Stimulated activated CD8-positive, alpha-beta memory T cell treated with anti-CD3 and anti-CD28 coated beads, Interleukin-4, amount 100 ng/mL, for 1 hour (primary cell): ENCODE results near the gene ATP6V1G2.
A peak's percentile ranks its signal among the peaks of the same experiment; 100 is the strongest.

Experiments
- DNase-seq, 2 donors: peaks; one replicate each; pipeline ENCODE4 v3.0.0-alpha.2; 2020; ENCODE audit warnings: low read depth in 2 of 2, low spot score in 1 of 2

ATP6V1G2 gene

DNA sequence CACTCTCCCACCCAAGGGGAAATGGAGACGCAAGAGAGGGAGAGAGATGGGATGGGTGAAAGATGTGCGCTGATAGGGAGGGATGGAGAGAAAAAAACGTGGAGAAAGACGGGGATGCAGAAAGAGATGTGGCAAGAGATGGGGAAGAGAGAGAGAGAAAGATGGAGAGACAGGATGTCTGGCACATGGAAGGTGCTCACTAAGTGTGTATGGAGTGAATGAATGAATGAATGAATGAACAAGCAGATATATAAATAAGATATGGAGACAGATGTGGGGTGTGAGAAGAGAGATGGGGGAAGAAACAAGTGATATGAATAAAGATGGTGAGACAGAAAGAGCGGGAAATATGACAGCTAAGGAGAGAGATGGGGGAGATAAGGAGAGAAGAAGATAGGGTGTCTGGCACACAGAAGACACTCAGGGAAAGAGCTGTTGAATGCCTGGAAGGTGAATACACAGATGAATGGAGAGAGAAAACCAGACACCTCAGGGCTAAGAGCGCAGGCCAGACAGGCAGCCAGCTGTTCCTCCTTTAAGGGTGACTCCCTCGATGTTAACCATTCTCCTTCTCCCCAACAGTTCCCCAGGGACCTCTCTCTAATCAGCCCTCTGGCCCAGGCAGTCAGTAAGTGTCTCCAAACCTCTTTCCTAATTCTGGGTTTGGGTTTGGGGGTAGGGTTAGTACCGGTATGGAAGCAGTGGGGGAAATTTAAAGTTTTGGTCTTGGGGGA is 29.7 kb upstream of the ATP6V1G2 start:
- no peak for DNase-seq

DNA sequence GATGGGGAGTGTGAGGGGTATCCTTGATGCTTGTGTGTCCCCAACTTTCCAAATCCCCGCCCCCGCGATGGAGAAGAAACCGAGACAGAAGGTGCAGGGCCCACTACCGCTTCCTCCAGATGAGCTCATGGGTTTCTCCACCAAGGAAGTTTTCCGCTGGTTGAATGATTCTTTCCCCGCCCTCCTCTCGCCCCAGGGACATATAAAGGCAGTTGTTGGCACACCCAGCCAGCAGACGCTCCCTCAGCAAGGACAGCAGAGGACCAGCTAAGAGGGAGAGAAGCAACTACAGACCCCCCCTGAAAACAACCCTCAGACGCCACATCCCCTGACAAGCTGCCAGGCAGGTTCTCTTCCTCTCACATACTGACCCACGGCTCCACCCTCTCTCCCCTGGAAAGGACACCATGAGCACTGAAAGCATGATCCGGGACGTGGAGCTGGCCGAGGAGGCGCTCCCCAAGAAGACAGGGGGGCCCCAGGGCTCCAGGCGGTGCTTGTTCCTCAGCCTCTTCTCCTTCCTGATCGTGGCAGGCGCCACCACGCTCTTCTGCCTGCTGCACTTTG is 29.0 kb upstream of the ATP6V1G2 start, which contains the start of gene TNF:
TSS of gene TNF (plus strand) at position 231 of the 567 bp plus-strand sequence. CDS start at position 408, 177 bp downstream.
- DNase-seq = peak in 1 of 2 donors; percentile 66

DNA sequence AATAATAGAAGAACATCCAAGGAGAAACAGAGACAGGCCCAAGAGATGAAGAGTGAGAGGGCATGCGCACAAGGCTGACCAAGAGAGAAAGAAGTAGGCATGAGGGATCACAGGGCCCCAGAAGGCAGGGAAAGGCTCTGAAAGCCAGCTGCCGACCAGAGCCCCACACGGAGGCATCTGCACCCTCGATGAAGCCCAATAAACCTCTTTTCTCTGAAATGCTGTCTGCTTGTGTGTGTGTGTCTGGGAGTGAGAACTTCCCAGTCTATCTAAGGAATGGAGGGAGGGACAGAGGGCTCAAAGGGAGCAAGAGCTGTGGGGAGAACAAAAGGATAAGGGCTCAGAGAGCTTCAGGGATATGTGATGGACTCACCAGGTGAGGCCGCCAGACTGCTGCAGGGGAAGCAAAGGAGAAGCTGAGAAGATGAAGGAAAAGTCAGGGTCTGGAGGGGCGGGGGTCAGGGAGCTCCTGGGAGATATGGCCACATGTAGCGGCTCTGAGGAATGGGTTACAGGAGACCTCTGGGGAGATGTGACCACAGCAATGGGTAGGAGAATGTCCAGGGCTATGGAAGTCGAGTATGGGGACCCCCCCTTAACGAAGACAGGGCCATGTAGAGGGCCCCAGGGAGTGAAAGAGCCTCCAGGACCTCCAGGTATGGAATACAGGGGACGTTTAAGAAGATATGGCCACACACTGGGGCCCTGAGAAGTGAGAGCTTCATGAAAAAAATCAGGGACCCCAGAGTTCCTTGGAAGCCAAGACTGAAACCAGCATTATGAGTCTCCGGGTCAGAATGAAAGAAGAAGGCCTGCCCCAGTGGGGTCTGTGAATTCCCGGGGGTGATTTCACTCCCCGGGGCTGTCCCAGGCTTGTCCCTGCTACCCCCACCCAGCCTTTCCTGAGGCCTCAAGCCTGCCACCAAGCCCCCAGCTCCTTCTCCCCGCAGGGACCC is 28.0 kb upstream of the ATP6V1G2 start:
- no peak for DNase-seq

DNA sequence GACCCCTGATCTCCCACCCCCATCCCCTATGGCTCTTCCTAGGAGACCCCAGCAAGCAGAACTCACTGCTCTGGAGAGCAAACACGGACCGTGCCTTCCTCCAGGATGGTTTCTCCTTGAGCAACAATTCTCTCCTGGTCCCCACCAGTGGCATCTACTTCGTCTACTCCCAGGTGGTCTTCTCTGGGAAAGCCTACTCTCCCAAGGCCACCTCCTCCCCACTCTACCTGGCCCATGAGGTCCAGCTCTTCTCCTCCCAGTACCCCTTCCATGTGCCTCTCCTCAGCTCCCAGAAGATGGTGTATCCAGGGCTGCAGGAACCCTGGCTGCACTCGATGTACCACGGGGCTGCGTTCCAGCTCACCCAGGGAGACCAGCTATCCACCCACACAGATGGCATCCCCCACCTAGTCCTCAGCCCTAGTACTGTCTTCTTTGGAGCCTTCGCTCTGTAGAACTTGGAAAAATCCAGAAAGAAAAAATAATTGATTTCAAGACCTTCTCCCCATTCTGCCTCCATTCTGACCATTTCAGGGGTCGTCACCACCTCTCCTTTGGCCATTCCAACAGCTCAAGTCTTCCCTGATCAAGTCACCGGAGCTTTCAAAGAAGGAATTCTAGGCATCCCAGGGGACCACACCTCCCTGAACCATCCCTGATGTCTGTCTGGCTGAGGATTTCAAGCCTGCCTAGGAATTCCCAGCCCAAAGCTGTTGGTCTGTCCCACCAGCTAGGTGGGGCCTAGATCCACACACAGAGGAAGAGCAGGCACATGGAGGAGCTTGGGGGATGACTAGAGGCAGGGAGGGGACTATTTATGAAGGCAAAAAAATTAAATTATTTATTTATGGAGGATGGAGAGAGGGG is 27.1 kb upstream of the ATP6V1G2 start:
- no peak for DNase-seq

DNA sequence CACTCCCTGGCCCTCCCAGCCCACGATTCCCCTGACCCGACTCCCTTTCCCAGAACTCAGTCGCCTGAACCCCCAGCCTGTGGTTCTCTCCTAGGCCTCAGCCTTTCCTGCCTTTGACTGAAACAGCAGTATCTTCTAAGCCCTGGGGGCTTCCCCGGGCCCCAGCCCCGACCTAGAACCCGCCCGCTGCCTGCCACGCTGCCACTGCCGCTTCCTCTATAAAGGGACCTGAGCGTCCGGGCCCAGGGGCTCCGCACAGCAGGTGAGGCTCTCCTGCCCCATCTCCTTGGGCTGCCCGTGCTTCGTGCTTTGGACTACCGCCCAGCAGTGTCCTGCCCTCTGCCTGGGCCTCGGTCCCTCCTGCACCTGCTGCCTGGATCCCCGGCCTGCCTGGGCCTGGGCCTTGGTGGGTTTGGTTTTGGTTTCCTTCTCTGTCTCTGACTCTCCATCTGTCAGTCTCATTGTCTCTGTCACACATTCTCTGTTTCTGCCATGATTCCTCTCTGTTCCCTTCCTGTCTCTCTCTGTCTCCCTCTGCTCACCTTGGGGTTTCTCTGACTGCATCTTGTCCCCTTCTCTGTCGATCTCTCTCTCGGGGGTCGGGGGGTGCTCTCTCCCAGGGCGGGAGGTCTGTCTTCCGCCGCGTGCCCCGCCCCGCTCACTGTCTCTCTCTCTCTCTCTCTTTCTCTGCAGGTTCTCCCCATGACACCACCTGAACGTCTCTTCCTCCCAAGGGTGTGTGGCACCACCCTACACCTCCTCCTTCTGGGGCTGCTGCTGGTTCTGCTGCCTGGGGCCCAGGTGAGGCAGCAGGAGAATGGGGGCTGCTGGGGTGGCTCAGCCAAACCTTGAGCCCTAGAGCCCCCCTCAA is 25.9 kb upstream of the ATP6V1G2 start, which contains the start of gene LTA:
TSS of gene LTA (plus strand) at position 249 of the 871 bp plus-strand sequence. CDS start at position 703, 454 bp downstream.
- peak in 1 of 2 donors; percentile 54 for DNase-seq

DNA sequence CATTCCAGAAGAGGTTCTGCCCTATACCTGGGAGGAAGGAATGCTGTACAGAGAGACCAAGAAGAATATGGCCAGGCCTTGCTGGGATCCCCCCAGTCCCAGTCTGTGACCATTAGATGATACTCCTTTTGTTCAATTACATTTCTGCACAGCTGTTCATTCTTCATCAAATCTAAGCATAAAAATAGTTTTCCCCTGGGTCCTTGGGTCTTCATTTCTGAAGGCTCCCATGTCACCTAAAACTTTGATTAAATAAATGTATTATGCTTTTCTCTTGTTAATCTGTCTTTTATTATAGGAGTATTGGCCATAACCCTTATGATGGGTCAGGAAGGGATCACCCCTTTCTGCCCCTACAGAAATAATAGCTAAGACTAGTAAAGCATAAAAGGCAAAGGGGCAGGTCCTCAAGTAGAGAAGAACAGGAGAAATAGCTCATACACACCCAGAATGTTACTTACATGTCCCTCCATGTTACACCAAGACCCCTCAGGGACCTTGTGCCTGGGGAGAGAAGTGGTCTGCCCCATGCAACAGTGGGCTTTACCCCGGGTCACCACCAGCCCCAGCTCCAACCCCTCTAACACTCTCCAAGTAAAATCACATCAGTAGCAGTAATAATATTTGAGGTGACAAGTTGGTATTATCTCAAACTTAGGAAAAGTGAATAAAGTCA is 23.6 kb upstream of the ATP6V1G2 start:
- no peak for DNase-seq

DNA sequence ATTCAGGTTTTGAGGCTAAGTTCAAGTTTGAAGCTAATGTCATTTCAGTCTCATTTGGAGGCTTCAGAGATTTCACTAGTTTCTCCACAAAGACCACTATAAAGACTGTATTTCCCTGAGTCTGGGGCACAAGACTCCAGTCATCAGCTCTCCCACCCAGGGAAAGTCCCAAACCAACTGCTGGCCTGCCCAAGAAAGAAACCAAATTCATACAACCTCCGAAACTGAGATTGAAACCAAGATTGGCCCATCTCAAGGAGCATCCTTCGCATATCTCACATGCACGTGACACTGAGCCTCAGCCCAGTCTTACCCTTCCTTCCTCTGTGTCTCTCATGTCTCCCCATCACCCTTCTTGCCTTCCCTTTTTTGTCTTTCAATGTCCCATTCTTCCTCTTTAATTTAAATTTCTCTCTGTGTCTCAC is 22.1 kb upstream of the ATP6V1G2 start:
- no peak for DNase-seq

DNA sequence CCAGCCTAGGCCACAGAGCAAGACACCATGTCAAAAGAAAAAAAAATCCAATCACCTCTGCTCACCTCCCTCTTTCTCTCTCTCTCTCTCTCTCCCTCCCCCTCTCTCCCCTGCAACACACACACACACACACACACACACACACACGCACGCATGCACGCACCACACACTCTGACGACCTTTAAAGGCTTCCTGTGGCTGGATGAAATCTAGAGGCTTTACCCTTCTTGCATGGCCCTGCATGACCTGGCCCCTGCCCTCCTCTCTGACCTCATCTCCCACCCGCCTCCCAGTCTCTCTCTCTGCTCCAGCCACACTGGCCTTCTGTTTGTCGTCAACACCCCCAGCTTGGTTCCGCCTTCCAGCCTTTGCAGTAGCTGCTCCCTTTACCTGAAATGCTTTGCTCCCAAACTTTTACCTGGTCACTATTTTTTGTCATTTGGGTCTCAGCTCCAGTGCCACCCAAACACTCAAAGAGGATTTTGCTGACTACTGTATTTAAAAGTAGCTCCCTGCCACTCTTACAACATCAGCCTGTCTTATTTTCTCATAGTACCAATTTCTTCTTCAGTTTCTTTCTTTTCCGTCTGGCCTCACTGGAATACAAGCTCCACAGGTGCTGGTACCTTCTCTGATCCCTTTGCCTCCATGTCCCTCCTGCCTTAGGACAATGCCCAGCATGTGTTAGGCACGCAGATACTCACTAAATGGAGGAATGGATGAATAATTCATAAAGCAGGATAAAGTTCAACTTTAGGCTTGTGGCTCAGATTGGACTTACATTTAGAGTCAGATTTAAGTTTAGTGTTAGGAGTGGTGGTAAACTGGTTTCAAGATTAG is 21.3 kb upstream of the ATP6V1G2 start:
- no peak for DNase-seq

DNA sequence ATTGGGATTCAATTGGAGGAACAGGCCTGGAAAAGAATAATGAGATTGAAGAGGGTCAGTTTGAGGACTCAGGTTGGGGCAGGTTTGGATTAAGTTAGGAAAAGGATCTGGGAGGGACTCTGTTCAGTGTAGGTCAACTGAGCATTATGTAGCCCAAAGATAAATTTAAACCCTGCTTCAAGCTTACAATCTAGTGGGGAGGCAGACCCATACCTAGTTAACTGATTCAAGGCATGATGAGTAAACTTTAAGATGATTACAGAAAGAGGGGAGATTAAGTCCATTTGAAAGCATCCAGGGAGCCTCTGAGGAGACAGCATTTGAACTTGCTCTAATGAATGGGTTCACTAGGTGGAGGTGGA is 14.3 kb upstream of the ATP6V1G2 start:
- DNase-seq = no peak

DNA sequence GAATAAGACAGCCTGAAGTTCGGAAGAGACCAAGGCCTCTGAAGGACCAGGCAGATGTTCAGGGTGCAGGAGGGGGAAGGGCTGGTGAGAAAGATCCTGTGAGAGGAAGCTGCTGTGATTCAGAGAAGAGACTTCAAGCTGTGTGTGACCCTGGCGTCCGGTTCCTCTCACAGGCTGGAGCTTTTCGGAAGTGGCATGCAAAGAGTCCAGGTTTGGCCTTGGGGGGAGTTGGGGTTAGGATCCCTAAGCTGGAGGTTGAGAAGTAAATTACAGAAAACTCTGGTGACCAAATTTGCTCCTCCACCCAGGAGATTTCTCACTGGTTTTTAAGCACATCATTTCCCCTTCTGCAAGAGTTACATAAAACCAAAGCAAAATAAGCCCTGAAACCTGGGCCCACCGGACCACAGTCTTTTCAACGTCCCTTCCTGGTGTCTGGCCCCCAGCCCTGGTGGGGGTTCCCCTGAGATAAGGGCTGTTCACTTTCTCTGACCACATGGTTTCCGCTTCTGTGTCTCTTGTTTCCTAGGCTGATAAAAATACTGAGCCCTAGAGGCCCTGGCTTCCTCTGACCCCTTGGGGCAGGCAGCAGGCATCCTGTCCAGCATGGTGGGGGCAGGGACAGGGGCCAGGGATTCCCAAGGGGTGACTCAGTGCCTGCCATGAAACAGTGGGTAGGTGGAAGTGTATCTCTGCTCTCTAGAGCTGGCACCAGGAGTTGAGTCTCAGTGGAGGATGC is 13.7 kb upstream of the ATP6V1G2 start:
- DNase-seq = no peak

DNA sequence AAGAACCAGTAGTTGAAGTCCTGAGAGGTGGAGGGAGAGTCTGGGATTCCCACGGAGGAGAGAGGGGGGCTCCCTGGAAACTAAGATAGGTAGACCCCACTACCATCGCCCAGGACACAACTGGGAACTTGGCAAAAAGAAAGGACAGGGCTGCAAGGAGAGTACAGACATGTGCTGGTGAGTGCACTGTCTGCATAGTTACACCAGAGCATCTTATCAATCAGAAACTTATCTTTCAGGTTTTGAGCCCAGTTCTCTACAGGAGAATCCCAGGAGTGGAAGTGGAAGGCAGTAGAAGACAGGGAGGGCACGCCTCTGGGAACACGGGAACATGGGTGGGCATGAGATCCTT is 13.2 kb upstream of the ATP6V1G2 start:
- no peak for DNase-seq

DNA sequence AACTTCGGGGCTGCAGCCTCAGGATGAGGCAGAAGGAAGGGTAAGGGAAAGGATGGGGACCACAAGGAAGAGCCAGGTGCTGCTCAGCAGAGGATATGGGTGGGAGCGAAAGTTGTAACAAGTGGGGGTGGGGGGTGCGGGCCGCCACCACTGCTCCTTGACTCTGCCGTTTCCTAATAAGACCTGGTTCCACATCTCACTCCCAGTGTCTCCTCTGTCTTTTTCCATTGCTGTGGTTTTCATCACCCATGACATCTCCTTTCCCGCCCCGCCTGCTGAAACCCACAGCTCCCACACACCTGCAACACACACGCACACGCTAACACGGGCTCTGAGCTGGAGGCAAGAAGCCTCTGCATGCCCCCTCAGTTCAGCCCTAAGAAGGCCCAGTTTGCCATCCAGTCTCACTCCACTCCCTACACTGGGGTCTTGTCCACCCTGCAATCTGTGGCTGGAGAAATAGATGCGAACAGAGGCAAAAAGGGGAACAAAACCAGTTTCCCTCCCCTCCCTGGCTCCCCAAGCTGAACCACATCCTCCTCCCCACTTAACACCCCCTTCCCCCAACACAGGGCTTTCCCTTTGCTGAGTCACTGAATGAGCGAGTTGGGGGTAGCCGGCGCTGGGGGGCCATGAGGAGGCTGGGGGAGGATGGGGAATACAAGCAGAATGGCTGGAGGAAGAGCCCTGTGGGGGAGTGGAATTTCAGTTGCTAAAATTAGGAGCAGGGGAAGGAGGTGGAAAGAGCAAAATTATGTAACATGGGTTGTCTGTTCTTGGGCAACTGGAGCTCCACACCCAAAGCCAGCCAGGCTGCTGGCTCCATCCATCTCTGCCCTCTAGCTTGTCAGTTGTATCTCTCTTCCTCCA is 12.5 kb upstream of the ATP6V1G2 start:
- peak in 1 of 2 donors; percentile 46 for DNase-seq

DNA sequence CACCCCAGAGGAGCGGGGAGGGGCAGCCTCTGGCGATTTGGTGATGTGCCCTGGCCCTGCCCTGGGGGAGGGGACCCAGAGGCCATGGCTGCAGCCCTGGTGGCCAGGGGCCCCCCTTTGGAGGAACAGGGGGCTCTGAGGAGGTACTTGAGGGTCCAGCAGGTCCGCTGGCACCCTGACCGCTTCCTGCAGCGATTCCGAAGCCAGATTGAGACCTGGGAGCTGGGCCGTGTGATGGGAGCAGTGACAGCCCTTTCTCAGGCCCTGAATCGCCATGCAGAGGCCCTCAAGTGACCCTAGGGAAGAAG is 11.9 kb upstream of the ATP6V1G2 start:
- DNase-seq = no peak

DNA sequence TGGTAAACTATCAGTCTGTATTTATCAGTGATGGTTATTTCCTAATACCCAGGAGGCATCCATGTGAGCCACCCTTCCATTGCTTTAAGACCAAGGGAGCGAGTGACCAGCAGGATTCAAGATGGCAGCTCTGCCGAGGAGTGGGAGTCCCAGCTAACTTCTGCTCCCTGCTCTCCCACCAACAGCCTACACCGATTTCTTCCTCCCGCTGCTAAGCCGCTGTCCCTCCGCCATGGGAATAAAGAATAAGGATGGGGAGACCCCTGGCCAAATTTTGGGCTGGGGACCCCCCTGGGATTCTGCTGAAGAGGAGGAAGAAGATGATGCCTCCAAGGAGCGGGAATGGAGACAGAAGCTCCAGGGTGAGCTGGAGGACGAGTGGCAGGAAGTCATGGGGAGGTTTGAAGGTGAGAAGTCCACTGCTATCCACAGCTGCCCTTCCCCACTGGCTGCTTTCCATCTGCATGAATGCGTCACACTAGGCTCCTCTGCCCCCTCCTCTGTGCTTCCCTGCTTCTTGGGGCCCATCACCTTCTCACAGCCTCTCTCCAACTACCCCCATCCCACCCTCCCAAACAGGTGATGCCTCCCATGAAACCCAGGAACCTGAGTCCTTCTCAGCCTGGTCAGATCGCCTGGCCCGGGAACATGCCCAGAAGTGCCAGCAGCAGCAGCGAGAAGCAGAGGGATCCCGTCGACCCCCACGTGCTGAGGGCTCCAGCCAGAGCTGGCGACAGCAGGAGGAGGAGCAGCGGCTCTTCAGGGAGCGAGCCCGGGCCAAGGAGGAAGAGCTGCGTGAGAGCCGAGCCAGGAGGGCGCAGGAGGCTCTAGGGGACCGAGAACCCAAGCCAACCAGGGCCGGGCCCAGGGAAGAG is 11.3 kb upstream of the ATP6V1G2 start:
- DNase-seq = no peak

DNA sequence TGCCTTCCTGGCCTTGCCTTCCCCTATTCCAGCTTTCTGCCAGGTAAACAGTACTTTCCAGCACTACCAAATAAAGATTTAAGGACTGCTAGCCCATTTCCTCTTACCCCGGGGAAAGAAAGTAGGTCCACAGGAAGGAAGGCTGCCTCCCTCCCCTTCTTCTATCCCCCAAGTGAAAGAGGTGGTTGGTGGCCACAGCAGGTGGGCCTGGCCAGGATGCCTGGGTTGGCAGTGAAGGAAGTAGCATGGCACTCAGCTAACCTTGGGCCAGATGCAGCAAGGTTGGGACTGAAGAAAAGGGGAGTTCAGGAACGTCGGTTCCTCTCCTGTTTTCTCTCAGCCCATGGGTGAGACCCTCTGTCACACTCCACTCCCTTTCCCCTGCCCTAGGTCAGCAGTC is 9.9 kb upstream of the ATP6V1G2 start:
- DNase-seq = no peak

DNA sequence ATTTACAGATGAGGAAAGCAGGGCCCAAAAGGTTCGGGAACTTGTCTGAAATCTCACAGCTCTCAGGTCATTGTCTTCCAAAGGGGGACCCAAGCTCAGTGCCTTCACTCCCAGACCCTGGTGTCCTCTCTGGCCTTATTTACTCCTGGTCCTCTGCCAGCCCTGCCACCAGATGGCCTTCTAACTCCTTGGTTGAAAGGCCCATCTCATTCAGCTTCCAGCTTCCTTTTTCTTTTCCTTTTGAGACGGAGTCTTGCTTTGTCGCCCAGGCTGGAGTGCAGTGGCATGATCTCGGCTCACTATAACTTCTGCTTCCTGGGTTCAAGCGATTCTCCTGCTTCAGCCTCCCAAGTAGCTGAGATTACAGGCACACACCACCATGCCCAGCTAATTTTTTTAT is 5.0 kb upstream of the ATP6V1G2 start:
- DNase-seq = peak in 1 of 2 donors; percentile 43
